K562 (cell line): ENCODE measurements around the gene C6orf15. TPM values are rescaled to one million over a fixed set of nuclear protein-coding genes. Genes with fewer than 3 reads are reported as not detected.

Experiments used
- ARID1B ChIP-seq: fragments of 450-650 bp; IDR thresholded peaks from 2 replicates; pipeline ENCODE4 v1.6.1; 2016; ENCODE audit warnings: antibody characterized with exemption, mild to moderate bottlenecking, inconsistent platforms
- BRCA1 ChIP-seq, 2 experiments: fragments of 450-650 bp in 1 of 2; sonication (generic) in 1 of 2; formaldehyde crosslinking in 1 of 2; IDR thresholded peaks; 2 replicates each; pipeline versions ENCODE4 v1.5.0 to v1.6.1; 2017 to 2020; ENCODE audit warnings: mild to moderate bottlenecking in 1 of 2, missing genetic modification reagents in 1 of 2
- DACH1 ChIP-seq: fragments of 450-650 bp; IDR thresholded peaks from 2 replicates; pipeline ENCODE4 v1.6.1; 2018; ENCODE audit not compliant: partially characterized antibody
- DPF2 ChIP-seq: fragments of 450-650 bp; IDR thresholded peaks from 2 replicates; pipeline ENCODE4 v1.6.1; 2016
- EHMT2 ChIP-seq: fragments of 450-650 bp; IDR thresholded peaks from 2 replicates; pipeline ENCODE4 v1.6.1; 2018; ENCODE audit warnings: antibody characterized with exemption
- HDAC2 ChIP-seq: fragments of 450-650 bp; IDR thresholded peaks from 2 replicates; pipeline ENCODE4 v1.6.1; 2016; ENCODE audit warnings: mild to moderate bottlenecking
- JUND ChIP-seq, 2 experiments: IDR thresholded peaks; 2 replicates in 1 of 2; 3 replicates in 1 of 2; pipeline ENCODE4 v1.6.1; 2011; ENCODE audit warnings: borderline replicate concordance in 2 of 2, low read depth in 2 of 2, low read length in 2 of 2, improper control_type of control experiment in 1 of 2, missing biosample characterization in 1 of 2, missing genetic modification characterization in 1 of 2, missing genetic modification reagents in 1 of 2
- L3MBTL2 ChIP-seq: fragments of 450-650 bp; IDR thresholded peaks from 2 replicates; pipeline ENCODE4 v1.6.1; 2016; ENCODE audit warnings: mild to moderate bottlenecking, moderate library complexity
- MAFK ChIP-seq: IDR thresholded peaks from 2 replicates; pipeline ENCODE4 v1.6.1; 2011; ENCODE audit warnings: low read length, improper control_type of control experiment
- NFE2 ChIP-seq: IDR thresholded peaks from 2 replicates; pipeline ENCODE4 v1.6.1; 2014; ENCODE audit warnings: antibody characterized with exemption, low read depth
- NFIC ChIP-seq: fragments of 450-650 bp; IDR thresholded peaks from 2 replicates; pipeline ENCODE4 v1.6.1; 2017; ENCODE audit warnings: mild to moderate bottlenecking, inconsistent platforms
- NRF1 ChIP-seq, 2 experiments: fragments of 450-650 bp; IDR thresholded peaks in 1 of 2; conservative IDR thresholded peaks in 1 of 2; 2 replicates each; pipeline ENCODE4 v1.6.1; 2014; ENCODE audit warnings: mild to moderate bottlenecking in 2 of 2
- PREB ChIP-seq: sonication (generic); formaldehyde crosslinking; IDR thresholded peaks from 2 replicates; pipeline ENCODE4 v1.8.1; 2023; ENCODE audit warnings: mild to moderate bottlenecking, missing genetic modification reagents
- RAD21 ChIP-seq, 2 experiments: fragments of 250-450 bp in 1 of 2; fragments of 450-650 bp in 1 of 2; sonication (Bioruptor Pico) in 1 of 2; formaldehyde crosslinking in 1 of 2; IDR thresholded peaks in 1 of 2; conservative IDR thresholded peaks in 1 of 2; 2 replicates each; pipeline versions ENCODE4 v1.4.0 to v1.8.0; 2020 to 2022; ENCODE audit warnings: mild to moderate bottlenecking in 2 of 2, moderate library complexity in 1 of 2
- SMARCC2 ChIP-seq: fragments of 450-650 bp; IDR thresholded peaks from 2 replicates; pipeline ENCODE4 v1.6.1; 2017; ENCODE audit warnings: antibody characterized with exemption, moderate library complexity, mild to moderate bottlenecking, low read depth
- ZNF764 ChIP-seq: fragments of 250-450 bp; sonication (Bioruptor Pico); IDR thresholded peaks from 2 replicates; pipeline ENCODE4 v1.4.0; 2020; ENCODE audit warnings: low read depth, mild to moderate bottlenecking, moderate library complexity
- polyA plus RNA-seq, 8 experiments: library from polyadenylated mRNA; depleted of rRNA in 4 of 8; stranded (reverse) in 5 of 8; unstranded in 3 of 8; fragments of >200 nt; fragmentation: Nextera tagmentation in 2 of 8; fragmentation: Illumina TruSeq in 1 of 8; extraction: Ambion mirVana in 2 of 8; extraction: Trizol in 1 of 8; gene quantifications; 2 replicates each; pipeline versions ENCODE4 v1.2.1 to v1.2.3, GENCODE V29; 2011 to 2014; ENCODE audit warnings: inconsistent platforms in 1 of 8, missing spikeins in 1 of 8
- total RNA-seq, 7 experiments: library from RNA; depleted of rRNA in 6 of 7; stranded (reverse); fragments of >200 nt in 6 of 7; fragmentation: Illumina TruSeq in 2 of 7; extraction: Trizol in 2 of 7; gene quantifications; 2 replicates each; pipeline versions ENCODE4 v1.2.1 to v1.2.3, GENCODE V29; 2011 to 2021; ENCODE audit warnings: low replicate concordance in 1 of 7
- TF ChIP-seq, protein P1 (sequence below): sonication (generic); formaldehyde crosslinking; IDR thresholded peaks from 2 replicates; pipeline ENCODE4 v1.9.0; 2022; ENCODE audit warnings: mild to moderate bottlenecking, missing genetic modification reagents
- TF ChIP-seq, protein P2 (sequence below): sonication (generic); formaldehyde crosslinking; IDR thresholded peaks from 2 replicates; pipeline ENCODE4 v1.8.1; 2023; ENCODE audit warnings: mild to moderate bottlenecking, missing genetic modification reagents
- TF ChIP-seq, protein P3 (sequence below), 2 experiments: fragments of 450-650 bp in 1 of 2; sonication (generic) in 1 of 2; formaldehyde crosslinking in 1 of 2; IDR thresholded peaks in 1 of 2; conservative IDR thresholded peaks in 1 of 2; 2 replicates each; pipeline versions ENCODE4 v1.6.1 to v1.8.1; 2016 to 2023; ENCODE audit warnings: mild to moderate bottlenecking in 2 of 2, moderate library complexity in 2 of 2, inconsistent platforms in 1 of 2, missing genetic modification reagents in 1 of 2
- TF ChIP-seq, protein P4 (sequence below): fragments of 200-800 bp; sonication (Bioruptor generic); IDR thresholded peaks from 2 replicates; pipeline ENCODE4 v1.6.1; 2017; ENCODE audit warnings: missing genetic modification characterization, missing compliant biosample characterization

Gene C6orf15
- total and polyA plus RNA-seq, 9 of the 15 experiments (the other 6 are each of a cell fraction or from before 2014, with no cell fraction given), result not detected

GRCh38 chr6:31083742-31084354 lies 28.5 kb downstream of the C6orf15 start (continued):
- TF ChIP-seq RAD21 (CRISPR knock-in tag; conservative IDR thresholded peaks at IDR 0.05 in 1 of 2, IDR thresholded peaks at IDR 0.05 in 1 of 2) (peak; percentile 31 to 66), DPF2 (peak; percentile 80), DACH1 (no peak), L3MBTL2 (peak; percentile 69), ARID1B (peak; percentile 68), EHMT2 (peak; percentile 73; the same call in 1 of the 2 replicates), HDAC2 (no peak), PREB (CRISPR knock-in tag) (no peak), BRCA1 (IDR thresholded peaks at IDR 0.05) (no peak), BRCA1 (CRISPR knock-in tag; IDR thresholded peaks at IDR 0.05) (no peak), NRF1 (conservative IDR thresholded peaks at IDR 0.05 in 1 of 2, IDR thresholded peaks at IDR 0.05 in 1 of 2) (peak in 1 of 2 experiments; percentile 21; a peak in 1 of 4 replicates), MAFK (peak; percentile 27; the same call in 1 of the 2 replicates), SMARCC2 (peak; percentile 54; the same call in 1 of the 2 replicates), JUND (IDR thresholded peaks at IDR 0.05; ENCODE audit: borderline replicate concordance, low read depth, low read length) (peak; percentile 43; the same call in 1 of the 2 replicates), JUND (tag; IDR thresholded peaks at IDR 0.05; ENCODE audit: borderline replicate concordance, low read depth, low read length) (peak; percentile 80; the same call in 2 of the 3 replicates), ZNF764 (peak; percentile 86), NFIC (peak; percentile 98), NFE2 (peak; percentile 79)
- TF ChIP-seq, protein P1, sequence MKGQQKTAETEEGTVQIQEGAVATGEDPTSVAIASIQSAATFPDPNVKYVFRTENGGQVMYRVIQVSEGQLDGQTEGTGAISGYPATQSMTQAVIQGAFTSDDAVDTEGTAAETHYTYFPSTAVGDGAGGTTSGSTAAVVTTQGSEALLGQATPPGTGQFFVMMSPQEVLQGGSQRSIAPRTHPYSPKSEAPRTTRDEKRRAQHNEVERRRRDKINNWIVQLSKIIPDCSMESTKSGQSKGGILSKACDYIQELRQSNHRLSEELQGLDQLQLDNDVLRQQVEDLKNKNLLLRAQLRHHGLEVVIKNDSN (CRISPR knock-in tag), result no peak
- TF ChIP-seq, protein P2, sequence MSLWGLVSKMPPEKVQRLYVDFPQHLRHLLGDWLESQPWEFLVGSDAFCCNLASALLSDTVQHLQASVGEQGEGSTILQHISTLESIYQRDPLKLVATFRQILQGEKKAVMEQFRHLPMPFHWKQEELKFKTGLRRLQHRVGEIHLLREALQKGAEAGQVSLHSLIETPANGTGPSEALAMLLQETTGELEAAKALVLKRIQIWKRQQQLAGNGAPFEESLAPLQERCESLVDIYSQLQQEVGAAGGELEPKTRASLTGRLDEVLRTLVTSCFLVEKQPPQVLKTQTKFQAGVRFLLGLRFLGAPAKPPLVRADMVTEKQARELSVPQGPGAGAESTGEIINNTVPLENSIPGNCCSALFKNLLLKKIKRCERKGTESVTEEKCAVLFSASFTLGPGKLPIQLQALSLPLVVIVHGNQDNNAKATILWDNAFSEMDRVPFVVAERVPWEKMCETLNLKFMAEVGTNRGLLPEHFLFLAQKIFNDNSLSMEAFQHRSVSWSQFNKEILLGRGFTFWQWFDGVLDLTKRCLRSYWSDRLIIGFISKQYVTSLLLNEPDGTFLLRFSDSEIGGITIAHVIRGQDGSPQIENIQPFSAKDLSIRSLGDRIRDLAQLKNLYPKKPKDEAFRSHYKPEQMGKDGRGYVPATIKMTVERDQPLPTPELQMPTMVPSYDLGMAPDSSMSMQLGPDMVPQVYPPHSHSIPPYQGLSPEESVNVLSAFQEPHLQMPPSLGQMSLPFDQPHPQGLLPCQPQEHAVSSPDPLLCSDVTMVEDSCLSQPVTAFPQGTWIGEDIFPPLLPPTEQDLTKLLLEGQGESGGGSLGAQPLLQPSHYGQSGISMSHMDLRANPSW (CRISPR knock-in tag), result no peak
- TF ChIP-seq, protein P3, sequence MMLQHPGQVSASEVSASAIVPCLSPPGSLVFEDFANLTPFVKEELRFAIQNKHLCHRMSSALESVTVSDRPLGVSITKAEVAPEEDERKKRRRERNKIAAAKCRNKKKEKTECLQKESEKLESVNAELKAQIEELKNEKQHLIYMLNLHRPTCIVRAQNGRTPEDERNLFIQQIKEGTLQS (IDR thresholded peaks at IDR 0.05), result peak; percentile 90
- TF ChIP-seq, protein P3 (CRISPR knock-in tag; conservative IDR thresholded peaks at IDR 0.05), result no peak; the same call in 1 of the 2 replicates
- TF ChIP-seq, protein P4, sequence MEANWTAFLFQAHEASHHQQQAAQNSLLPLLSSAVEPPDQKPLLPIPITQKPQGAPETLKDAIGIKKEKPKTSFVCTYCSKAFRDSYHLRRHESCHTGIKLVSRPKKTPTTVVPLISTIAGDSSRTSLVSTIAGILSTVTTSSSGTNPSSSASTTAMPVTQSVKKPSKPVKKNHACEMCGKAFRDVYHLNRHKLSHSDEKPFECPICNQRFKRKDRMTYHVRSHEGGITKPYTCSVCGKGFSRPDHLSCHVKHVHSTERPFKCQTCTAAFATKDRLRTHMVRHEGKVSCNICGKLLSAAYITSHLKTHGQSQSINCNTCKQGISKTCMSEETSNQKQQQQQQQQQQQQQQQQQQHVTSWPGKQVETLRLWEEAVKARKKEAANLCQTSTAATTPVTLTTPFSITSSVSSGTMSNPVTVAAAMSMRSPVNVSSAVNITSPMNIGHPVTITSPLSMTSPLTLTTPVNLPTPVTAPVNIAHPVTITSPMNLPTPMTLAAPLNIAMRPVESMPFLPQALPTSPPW (CRISPR knock-in tag), result 0 out of 2 replicates have a peak, but pooled peaks have one; percentile 12
